Measurements from ENCODE around the gene KPTN. TPM values are rescaled to one million over a fixed set of nuclear protein-coding genes. Genes with fewer than 3 reads are reported as not detected.

The KPTN gene
- total and polyA plus RNA-seq, 2 of the 8 experiments (the other 6 are each of a cell fraction or from before 2014, with no cell fraction given): 23.6 to 31.3 TPM

DNA sequence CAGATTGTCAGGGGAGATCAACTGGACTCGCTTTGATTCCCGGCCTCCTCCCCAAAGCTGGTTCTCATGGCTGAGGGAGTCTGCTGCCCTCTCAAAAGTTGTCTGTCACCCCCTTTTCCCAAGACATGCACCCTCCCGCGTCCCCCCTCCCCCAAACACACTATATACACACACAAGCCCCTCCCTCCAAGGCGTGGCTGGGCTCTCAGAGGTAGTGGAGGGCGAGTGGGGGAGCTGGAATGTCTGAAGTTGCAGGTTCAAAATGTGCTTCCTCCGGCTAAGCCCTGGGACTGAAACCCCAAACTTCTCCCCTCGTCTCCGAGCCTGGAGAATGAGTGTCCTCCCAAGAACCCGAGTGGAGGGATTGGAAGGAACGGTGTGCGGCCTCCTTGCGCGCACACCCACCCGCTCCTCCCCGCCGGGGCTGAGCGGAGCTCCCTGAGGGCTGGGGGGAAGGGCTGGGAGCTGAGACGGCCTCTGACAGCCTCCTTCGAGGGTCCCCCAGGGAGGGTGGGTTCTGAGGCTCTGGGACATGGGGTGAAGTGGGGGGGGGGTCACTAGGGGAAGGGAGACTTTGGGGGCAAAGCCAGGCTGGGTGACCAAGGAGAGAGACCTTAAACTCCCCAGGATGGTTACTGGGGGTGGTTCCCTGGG is 54.8 kb downstream of the KPTN start:
- H3K4me3 ChIP-seq (ENCODE audit: extremely low read depth in 1 of 4, insufficient read depth in 2 of 4, low read depth in 3 of 4, low read length in 4 of 4): peak overlapping the region; percentile 20 to 61 (median 40); a peak in 6 of 8 replicates
- TF ChIP-seq, protein P1, sequence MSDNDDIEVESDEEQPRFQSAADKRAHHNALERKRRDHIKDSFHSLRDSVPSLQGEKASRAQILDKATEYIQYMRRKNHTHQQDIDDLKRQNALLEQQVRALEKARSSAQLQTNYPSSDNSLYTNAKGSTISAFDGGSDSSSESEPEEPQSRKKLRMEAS (IDR thresholded peaks at IDR 0.05): peak; percentile 28; the same call in 1 of the 2 replicates
- no peak for TF ChIP-seq SUZ12 (IDR thresholded peaks at IDR 0.05; ENCODE audit: low read length)
- TF ChIP-seq ASH2L (IDR thresholded peaks at IDR 0.05; ENCODE audit: low read length): no peak
- peak; percentile 1 for TF ChIP-seq EZH2 (IDR thresholded peaks at IDR 0.05; ENCODE audit: low read depth, low read length, severe bottlenecking)
- no peak for TF ChIP-seq ZNF274 (IDR thresholded peaks at IDR 0.05; ENCODE audit: borderline replicate concordance, extremely low read depth, low read length)
- TF ChIP-seq CTBP2 (IDR thresholded peaks at IDR 0.05; ENCODE audit: borderline replicate concordance, insufficient read depth, insufficient read length, low read length): no peak
- no peak for TF ChIP-seq RXRA (IDR thresholded peaks at IDR 0.05; ENCODE audit: insufficient read depth, low read depth, low read length)
- no peak for TF ChIP-seq KDM5A (IDR thresholded peaks at IDR 0.05; ENCODE audit: low read length)
- TF ChIP-seq BACH1 (IDR thresholded peaks at IDR 0.05; ENCODE audit: low read length): no peak
- no peak for TF ChIP-seq BCL11A (IDR thresholded peaks at IDR 0.05; ENCODE audit: low read depth in 2 of 2, low read length in 2 of 2)
- no peak for TF ChIP-seq TBP (IDR thresholded peaks at IDR 0.05; ENCODE audit: low read depth, low read length)
- no peak for TF ChIP-seq SP4 (IDR thresholded peaks at IDR 0.05; ENCODE audit: low read length)

More for the DNA sequence above, 54.8 kb downstream of the KPTN start:
- Histone ChIP-seq H2BK120ac (replicated peaks; ENCODE audit: low read depth, low read length) (no peak overlapping the region), H3K56ac (replicated peaks; ENCODE audit: insufficient read length, low read depth, low read length) (no peak overlapping the region), H2BK20ac (ENCODE audit: low read length) (no peak overlapping the region), H3K79me2 (ENCODE audit: control insufficient read depth in 1 of 2, insufficient read depth in 2 of 2, low read length in 2 of 2) (no peaks in the 10 kb centered on the region), H3K4ac (replicated peaks; ENCODE audit: insufficient read length, low read depth, low read length) (peak overlapping the region; percentile 49), H3K27ac (ENCODE audit: low read depth, low read length) (no peak overlapping the region), H3K4me2 (ENCODE audit: insufficient read depth in 1 of 2, low read depth in 2 of 2, low read length in 2 of 2) (peak overlapping the region; percentile 97), H2BK12ac (ENCODE audit: low read depth, low read length) (no peak overlapping the region), H2BK5ac (ENCODE audit: low read depth, low read length) (0 out of 2 replicates have a peak overlapping the region, but pooled peaks have one; percentile 56), H3K23me2 (ENCODE audit: low read depth, low read length) (peaks cover 25% of the 10 kb centered on the region), H4K20me1 (replicated peaks in 1 of 2; ENCODE audit: control insufficient read depth in 1 of 2, insufficient read depth in 2 of 2, low read length in 2 of 2) (no peaks in the 10 kb centered on the region), H4K91ac (replicated peaks; ENCODE audit: insufficient read length, low read length) (no peak overlapping the region), H3K14ac (ENCODE audit: insufficient read length) (no peak overlapping the region), H3K79me1 (ENCODE audit: low read depth, low read length) (no peaks in the 10 kb centered on the region), H3K9ac (replicated peaks in 1 of 4; ENCODE audit: extremely low read depth in 1 of 4, low read depth in 3 of 4, low read length in 3 of 4) (no peak overlapping the region), H2AFZ (ENCODE audit: low read length) (no peak overlapping the region), H3K36me3 (ENCODE audit: control insufficient read depth in 2 of 4, insufficient read depth in 4 of 4, low read length in 3 of 4) (no peaks in the 10 kb centered on the region), H3K9me3 (ENCODE audit: insufficient read depth in 2 of 2, low read depth in 1 of 2, low read length in 1 of 2) (no peaks in the 10 kb centered on the region), H3K4me1 (replicated peaks in 1 of 4; ENCODE audit: control insufficient read depth in 3 of 4, insufficient read depth in 4 of 4, low read length in 3 of 4) (peaks cover 0 to 23% (median 12%) of the 10 kb centered on the region in 4 experiments; a peak in 5 of 7 replicates), H3K18ac (ENCODE audit: extremely low read depth, low read length) (peak overlapping the region; percentile 32; the same call in 1 of the 2 replicates), H3K27me3 (replicated peaks in 1 of 4; ENCODE audit: control insufficient read depth in 3 of 4, extremely low read depth in 1 of 4, insufficient read depth in 3 of 4, low read length in 3 of 4) (peaks cover 0 to 25% (median 22%) of the 10 kb centered on the region in 4 experiments; a peak in 6 of 7 replicates), H4K5ac (ENCODE audit: insufficient read length, low read depth, low read length) (no peak overlapping the region), H3K23ac (ENCODE audit: insufficient read length) (no peak overlapping the region), H2BK15ac (ENCODE audit: low read length) (no peak overlapping the region), H4K8ac (ENCODE audit: extremely low read depth, insufficient read depth, low read length) (no peak overlapping the region; the same call in 1 of the 2 replicates), H2AK5ac (ENCODE audit: low read depth, low read length) (no peak overlapping the region)
- 4% methylated on average over 12 of the region's 20 CpGs; no CpG with 5 or more reads in 1 of the 2 experiments for WGBS, 2 experiments (ENCODE audit: extremely low coverage in 1 of 2, insufficient coverage in 1 of 2, insufficient read length in 1 of 2, insufficient replicate concordance in 2 of 2, low coverage in 1 of 2, low lambda C conversion rate in 2 of 2, missing lambda C conversion rate in 1 of 2)
- ChIA-PET POLR2A (ENCODE audit: partially characterized antibody) (interaction anchor here (0.6 to 2.3 kb wide), 14 partner anchors 10 to 278 kb away, joined by 3 to 12 read pairs (median 4); partner anchors contain the start of genes DHX34, KPTN and MEIS3), CTCF (ENCODE audit: partially characterized antibody) (interaction anchor here (0.5 to 24.5 kb wide), 21 partner anchors 7 to 962 kb away, joined by 3 to 436 read pairs (median 4); partner anchors contain the start of genes EHD2, KDELR1 and MEIS3)
- DNase-seq (ENCODE audit: low read depth in 1 of 2, low spot score in 2 of 2): peak in 1 of 2 experiments; percentile 72
- FAIRE-seq: no peak

Measured in H1 (cell line).